ENCODE results near the gene SUGCT. TPM values are rescaled to one million over a fixed set of nuclear protein-coding genes. Genes with fewer than 3 reads are reported as not detected.

SUGCT gene
- polyA plus RNA-seq, 6 donors from 2014 or later, result 4.1 to 11.4 (median 9.0) TPM

DNA sequence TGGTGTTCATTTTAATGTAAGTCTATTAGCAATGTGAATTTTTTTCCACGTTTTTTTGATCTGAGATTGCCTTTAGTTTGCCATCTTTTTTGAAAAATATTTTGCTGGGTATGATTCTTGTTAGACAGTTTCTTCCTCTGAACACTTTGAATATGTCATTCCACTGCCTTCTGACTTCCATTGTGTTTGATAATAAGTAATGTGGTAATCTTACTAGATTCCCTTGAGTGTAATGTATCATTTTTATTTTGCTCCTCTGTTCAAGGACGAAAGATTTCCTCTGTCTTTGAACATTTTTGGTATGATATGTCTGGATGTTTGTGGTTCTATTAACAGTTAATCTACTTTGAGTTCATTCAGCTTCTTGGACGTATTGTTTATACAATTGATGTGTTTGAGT, 371.4 kb downstream of the SUGCT start:
- peaks cover 0 to 7% of the 10 kb centered on the region in 2 donors for H3K36me3 Mint-ChIP-seq
- no peaks in the 10 kb centered on the region for H3K27me3 Mint-ChIP-seq
- DNase-seq, result no peak
- H3K4me3 Mint-ChIP-seq, result no peak overlapping the region
- no peak for ATAC-seq (ENCODE audit: low read depth in 2 of 2)
- no peak overlapping the region for H3K27ac Mint-ChIP-seq
- peaks cover 2 to 16% (median 7%) of the 10 kb centered on the region in 7 donors for H3K9me3 Mint-ChIP-seq
- no peaks in the 10 kb centered on the region for H3K4me1 Mint-ChIP-seq

- Mint-ChIP-seq H3K4me3 (no peak overlapping the region), H3K27ac (no peak overlapping the region), H3K27me3 (no peaks in the 10 kb centered on the region), H3K36me3 (peaks cover 0 to 7% of the 10 kb centered on the region in 2 donors), H3K4me1 (no peaks in the 10 kb centered on the region), H3K9me3 (peaks cover 2 to 16% (median 7%) of the 10 kb centered on the region in 7 donors)
- no peak for ATAC-seq (ENCODE audit: low read depth in 2 of 2)
- no peak for DNase-seq
These were observed 372.4 kb downstream of the SUGCT start for GRCh38 chr7:40507166-40507565.

GRCh38 chr7:40509287-40509996, 374.6 kb downstream of the SUGCT start:
- no peaks in the 10 kb centered on the region for H3K4me1 Mint-ChIP-seq
- ATAC-seq (ENCODE audit: low read depth in 2 of 2), result no peak
- DNase-seq, result no peak
- H3K4me3 Mint-ChIP-seq, result no peak overlapping the region
- peaks cover 2 to 16% (median 7%) of the 10 kb centered on the region in 7 donors for H3K9me3 Mint-ChIP-seq
- H3K27me3 Mint-ChIP-seq, result no peaks in the 10 kb centered on the region
- no peak overlapping the region for H3K27ac Mint-ChIP-seq
- H3K36me3 Mint-ChIP-seq, result peaks cover 0 to 7% of the 10 kb centered on the region in 2 donors

DNA sequence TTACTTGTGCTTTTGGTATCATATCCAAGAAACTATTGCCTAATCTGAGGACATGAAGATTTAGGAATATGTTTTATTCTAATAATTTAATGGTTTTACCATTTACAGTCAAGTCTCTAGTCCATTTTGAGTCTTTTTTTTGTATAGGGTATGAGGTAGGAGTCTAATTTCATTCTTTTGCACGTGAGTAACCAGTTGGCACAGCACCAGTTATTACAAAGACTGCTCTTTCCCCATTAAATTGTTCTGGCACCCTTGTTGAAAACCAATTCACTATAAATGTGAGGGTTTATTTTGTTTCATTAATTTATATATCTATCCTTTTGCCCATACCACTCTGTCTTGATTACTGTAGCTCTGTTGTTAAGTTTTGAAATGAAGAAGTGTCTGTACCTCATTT, 381.6 kb downstream of the SUGCT start:
- ATAC-seq (ENCODE audit: low read depth in 2 of 2) (no peak), DNase-seq (no peak)
- no peak overlapping the region for H3K27ac Mint-ChIP-seq
- no peaks in the 10 kb centered on the region for H3K4me1 Mint-ChIP-seq
- no peaks in the 10 kb centered on the region for H3K9me3 Mint-ChIP-seq
- no peak overlapping the region for H3K4me3 Mint-ChIP-seq
- H3K36me3 Mint-ChIP-seq, result no peaks in the 10 kb centered on the region
- H3K27me3 Mint-ChIP-seq, result no peaks in the 10 kb centered on the region

- no peaks in the 10 kb centered on the region for H3K4me1 Mint-ChIP-seq
- no peak overlapping the region for H3K4me3 Mint-ChIP-seq
- DNase-seq (no peak), ATAC-seq (ENCODE audit: low read depth in 2 of 2) (no peak)
- no peak overlapping the region for H3K27ac Mint-ChIP-seq
- no peaks in the 10 kb centered on the region for H3K27me3 Mint-ChIP-seq
- H3K9me3 Mint-ChIP-seq, result no peaks in the 10 kb centered on the region
- H3K36me3 Mint-ChIP-seq, result no peaks in the 10 kb centered on the region
These were observed 384.2 kb downstream of the SUGCT start for GRCh38 chr7:40519009-40519408.

GRCh38 chr7:40520986-40521738, 386.4 kb downstream of the SUGCT start:
- no peak for DNase-seq
- Mint-ChIP-seq H3K4me1 (no peaks in the 10 kb centered on the region), H3K4me3 (no peak overlapping the region), H3K9me3 (no peaks in the 10 kb centered on the region), H3K36me3 (no peaks in the 10 kb centered on the region), H3K27ac (no peak overlapping the region), H3K27me3 (peaks cover 0 to 4% (median 0%) of the 10 kb centered on the region in 3 donors)
- no peak for ATAC-seq (ENCODE audit: low read depth in 2 of 2)

DNA sequence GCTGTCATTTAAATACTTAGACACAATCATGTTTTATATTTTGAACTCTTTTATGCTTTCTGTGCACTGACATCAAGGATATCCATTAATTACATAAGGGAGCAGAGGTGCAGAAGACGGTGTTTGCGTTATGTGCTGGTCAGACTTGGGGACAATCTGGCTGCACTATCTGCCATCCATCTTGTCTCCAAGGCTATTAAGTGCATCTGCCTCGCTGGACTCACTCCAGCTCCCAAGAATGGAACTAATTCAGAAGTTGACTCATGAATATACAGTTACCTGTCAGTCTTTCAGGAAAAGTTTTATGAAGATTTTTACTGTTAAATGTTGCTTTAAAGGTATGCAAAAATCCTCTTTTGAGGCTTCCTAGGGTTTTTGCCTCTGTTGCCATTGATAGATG, 391.0 kb downstream of the SUGCT start:
- ATAC-seq (ENCODE audit: low read depth in 2 of 2) (no peak), DNase-seq (no peak)
- Mint-ChIP-seq H3K36me3 (no peaks in the 10 kb centered on the region), H3K4me3 (no peak overlapping the region), H3K27me3 (peaks cover 0 to 4% (median 0%) of the 10 kb centered on the region in 3 donors), H3K27ac (no peak overlapping the region), H3K4me1 (no peaks in the 10 kb centered on the region), H3K9me3 (peaks cover 0 to 5% (median 0%) of the 10 kb centered on the region in 7 donors)

DNA sequence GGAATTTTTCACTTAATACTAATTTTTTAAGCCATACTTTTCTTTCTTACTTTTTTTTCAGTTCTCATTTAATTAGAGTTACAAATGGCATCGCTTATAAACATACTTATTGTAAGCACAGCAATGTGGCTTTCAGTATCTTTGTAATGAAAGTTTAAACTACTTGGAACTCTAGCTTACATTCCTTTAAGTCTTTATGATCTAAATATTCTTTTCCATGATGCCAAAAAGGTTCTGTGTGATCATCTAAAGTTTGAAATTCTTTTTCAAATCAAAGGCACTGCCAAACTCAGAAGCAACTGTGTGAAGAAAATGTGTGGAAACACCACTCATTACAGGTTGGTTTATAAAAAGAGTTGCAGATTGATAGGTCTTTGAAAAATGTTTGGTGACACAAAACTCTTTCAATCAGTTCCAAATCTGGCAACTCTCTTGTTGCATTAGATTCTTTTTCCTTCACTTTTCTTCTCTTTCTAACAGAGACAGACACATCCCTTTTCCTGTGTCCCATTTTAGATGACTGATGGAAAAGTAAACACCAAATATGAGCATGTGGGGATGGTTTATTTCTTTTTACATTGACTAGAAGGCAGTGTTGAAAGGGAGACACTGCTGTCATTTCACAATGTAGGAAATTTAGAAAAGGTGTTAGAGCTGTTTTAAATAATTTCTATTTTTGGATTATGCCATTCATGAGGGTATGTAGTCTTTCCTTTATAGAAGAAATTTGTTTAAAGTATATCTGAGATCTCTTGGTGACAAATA, 392.3 kb downstream of the SUGCT start:
- Mint-ChIP-seq H3K4me3 (no peak overlapping the region), H3K27ac (no peak overlapping the region), H3K36me3 (no peaks in the 10 kb centered on the region), H3K4me1 (no peaks in the 10 kb centered on the region), H3K27me3 (peaks cover 0 to 4% (median 0%) of the 10 kb centered on the region in 3 donors), H3K9me3 (peaks cover 0 to 5% (median 0%) of the 10 kb centered on the region in 7 donors)
- ATAC-seq (ENCODE audit: low read depth in 2 of 2) (no peak), DNase-seq (no peak)

GRCh38 chr7:40527723-40528122, 392.9 kb downstream of the SUGCT start:
- Mint-ChIP-seq H3K36me3 (no peaks in the 10 kb centered on the region), H3K27ac (no peak overlapping the region), H3K4me1 (no peaks in the 10 kb centered on the region), H3K4me3 (no peak overlapping the region), H3K9me3 (peaks cover 0 to 5% (median 0%) of the 10 kb centered on the region in 7 donors), H3K27me3 (peaks cover 0 to 4% (median 0%) of the 10 kb centered on the region in 3 donors)
- ATAC-seq (ENCODE audit: low read depth in 2 of 2) (no peak), DNase-seq (no peak)

- ATAC-seq (ENCODE audit: low read depth in 2 of 2) (no peak), DNase-seq (no peak)
- no peak overlapping the region for H3K27ac Mint-ChIP-seq
- H3K9me3 Mint-ChIP-seq, result peaks cover 0 to 5% (median 0%) of the 10 kb centered on the region in 7 donors
- H3K36me3 Mint-ChIP-seq, result no peaks in the 10 kb centered on the region
- no peaks in the 10 kb centered on the region for H3K4me1 Mint-ChIP-seq
- peaks cover 0 to under 1% (median 0%) of the 10 kb centered on the region in 3 donors for H3K27me3 Mint-ChIP-seq
- no peak overlapping the region for H3K4me3 Mint-ChIP-seq
These were observed 395.5 kb downstream of the SUGCT start for GRCh38 chr7:40530292-40530691.

GRCh38 chr7:40531956-40532355, 397.2 kb downstream of the SUGCT start:
- no peak for DNase-seq
- Mint-ChIP-seq H3K27ac (no peak overlapping the region), H3K4me1 (no peaks in the 10 kb centered on the region), H3K27me3 (no peaks in the 10 kb centered on the region), H3K4me3 (no peak overlapping the region), H3K9me3 (peaks cover 0 to 5% (median 0%) of the 10 kb centered on the region in 7 donors), H3K36me3 (no peaks in the 10 kb centered on the region)
- ATAC-seq (ENCODE audit: low read depth in 2 of 2), result no peak

- ATAC-seq (ENCODE audit: low read depth in 2 of 2) (no peak), DNase-seq (no peak)
- Mint-ChIP-seq H3K4me1 (no peaks in the 10 kb centered on the region), H3K9me3 (no peaks in the 10 kb centered on the region), H3K4me3 (no peak overlapping the region), H3K27ac (no peak overlapping the region), H3K36me3 (no peaks in the 10 kb centered on the region), H3K27me3 (no peaks in the 10 kb centered on the region)
These were observed 400.9 kb downstream of the SUGCT start for GRCh38 chr7:40535678-40536077.

GRCh38 chr7:40536421-40536820, 401.6 kb downstream of the SUGCT start:
- no peak overlapping the region for H3K27ac Mint-ChIP-seq
- H3K4me3 Mint-ChIP-seq, result no peak overlapping the region
- no peaks in the 10 kb centered on the region for H3K36me3 Mint-ChIP-seq
- no peaks in the 10 kb centered on the region for H3K4me1 Mint-ChIP-seq
- no peaks in the 10 kb centered on the region for H3K9me3 Mint-ChIP-seq
- ATAC-seq (ENCODE audit: low read depth in 2 of 2) (no peak), DNase-seq (no peak)
- H3K27me3 Mint-ChIP-seq, result no peaks in the 10 kb centered on the region
